Measurements from ENCODE around the gene FBXO42. TPM values are rescaled to one million over a fixed set of nuclear protein-coding genes. Genes with fewer than 3 reads are reported as not detected.

The FBXO42 gene
- total RNA-seq, 1 experiment from 2014 or later = 13.0 TPM

DNA sequence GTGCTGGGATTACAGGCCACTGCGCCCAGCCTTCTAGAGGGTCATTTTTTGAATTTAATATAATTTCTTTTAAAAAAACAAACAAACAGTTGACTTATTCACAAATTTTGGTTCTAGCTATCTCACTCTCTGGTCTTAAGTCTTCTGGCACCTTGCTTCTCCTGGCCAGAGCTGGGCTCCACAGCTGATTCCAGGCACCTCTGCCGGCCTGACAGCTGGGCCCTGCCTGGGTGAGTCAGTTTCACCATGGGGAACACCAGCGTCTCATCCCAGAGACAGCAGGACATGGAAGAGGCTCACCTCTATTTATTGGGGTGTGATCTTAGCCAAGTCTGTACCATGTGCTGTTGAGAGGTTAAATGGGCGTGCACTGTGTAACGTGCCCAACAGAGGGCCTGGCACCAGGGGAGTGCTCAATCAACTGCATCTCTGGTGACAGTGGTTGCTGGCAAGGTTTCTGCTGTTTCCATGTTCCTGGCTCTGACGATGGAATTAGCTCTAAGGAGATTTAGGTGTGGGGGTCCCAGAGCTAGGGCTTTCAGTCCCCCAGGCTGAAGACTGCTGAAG lies 116.3 kb downstream of the FBXO42 start:
- Histone ChIP-seq H3K79me2 (ENCODE audit: low read depth) (no peaks in the 10 kb centered on the region), H3F3A (ENCODE audit: insufficient read depth, low read depth) (peaks cover 3% of the 10 kb centered on the region; the same call in 1 of the 2 replicates), H2AFZ (no peak overlapping the region; the same call in 1 of the 2 replicates), H3K4me3 (peak overlapping the region; percentile 81), H3K4me1 (replicated peaks; ENCODE audit: insufficient read depth) (peaks cover 13% of the 10 kb centered on the region), H3K4me2 (peak overlapping the region; percentile 97), H3K36me3 (ENCODE audit: low read depth) (no peaks in the 10 kb centered on the region), H4K20me1 (ENCODE audit: insufficient read depth) (no peaks in the 10 kb centered on the region), H3K9me2 (ENCODE audit: insufficient read depth) (no peaks in the 10 kb centered on the region), H3K27me3 (ENCODE audit: insufficient read depth, low read depth) (no peaks in the 10 kb centered on the region), H3K27ac (no peak overlapping the region; the same call in 1 of the 2 replicates), H3K9me3 (ENCODE audit: insufficient read depth, low read depth) (no peaks in the 10 kb centered on the region)
- intact Hi-C loops (cut with micrococcal nuclease; ENCODE audit: unreplicated experiment) = loop anchor here (2.0 kb wide), 4 partner anchors 19 to 157 kb away; no protein-coding TSS in a partner anchor
- peak; percentile 48 to 51 for DNase-seq
- no TSS peak for BruUV-seq (replicated peaks)
- POLR2A ChIA-PET (ENCODE audit: unreplicated experiment) = no interaction called here
- TF ChIP-seq EZH2 (IDR thresholded peaks at IDR 0.05; ENCODE audit: low read depth) = no peak
- TF ChIP-seq, protein P1, sequence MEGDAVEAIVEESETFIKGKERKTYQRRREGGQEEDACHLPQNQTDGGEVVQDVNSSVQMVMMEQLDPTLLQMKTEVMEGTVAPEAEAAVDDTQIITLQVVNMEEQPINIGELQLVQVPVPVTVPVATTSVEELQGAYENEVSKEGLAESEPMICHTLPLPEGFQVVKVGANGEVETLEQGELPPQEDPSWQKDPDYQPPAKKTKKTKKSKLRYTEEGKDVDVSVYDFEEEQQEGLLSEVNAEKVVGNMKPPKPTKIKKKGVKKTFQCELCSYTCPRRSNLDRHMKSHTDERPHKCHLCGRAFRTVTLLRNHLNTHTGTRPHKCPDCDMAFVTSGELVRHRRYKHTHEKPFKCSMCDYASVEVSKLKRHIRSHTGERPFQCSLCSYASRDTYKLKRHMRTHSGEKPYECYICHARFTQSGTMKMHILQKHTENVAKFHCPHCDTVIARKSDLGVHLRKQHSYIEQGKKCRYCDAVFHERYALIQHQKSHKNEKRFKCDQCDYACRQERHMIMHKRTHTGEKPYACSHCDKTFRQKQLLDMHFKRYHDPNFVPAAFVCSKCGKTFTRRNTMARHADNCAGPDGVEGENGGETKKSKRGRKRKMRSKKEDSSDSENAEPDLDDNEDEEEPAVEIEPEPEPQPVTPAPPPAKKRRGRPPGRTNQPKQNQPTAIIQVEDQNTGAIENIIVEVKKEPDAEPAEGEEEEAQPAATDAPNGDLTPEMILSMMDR (conservative IDR thresholded peaks at IDR 0.05) = peak; percentile 59
- CTCF ChIA-PET = no interaction called here

DNA sequence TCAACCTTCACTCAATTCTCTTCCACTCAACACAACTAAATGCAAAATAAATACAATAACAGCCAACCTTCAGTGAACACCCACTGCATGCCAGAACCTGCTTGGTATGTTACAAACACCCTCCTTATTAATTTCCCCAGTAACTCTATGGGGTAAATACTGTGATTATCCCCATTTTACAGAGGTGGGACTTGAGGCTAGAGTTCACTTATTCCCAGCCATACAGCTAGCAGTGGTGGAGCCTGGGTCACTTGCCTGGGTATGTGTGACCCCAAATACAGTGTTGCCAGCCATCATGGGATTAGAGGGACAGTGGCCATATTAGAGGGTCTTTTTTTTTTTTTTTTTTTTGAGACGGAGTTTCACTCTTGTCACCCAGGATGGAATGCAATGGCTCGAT lies 116.9 kb downstream of the FBXO42 start:
- Histone ChIP-seq H3K79me2 (ENCODE audit: low read depth) (no peaks in the 10 kb centered on the region), H3K9me3 (ENCODE audit: insufficient read depth, low read depth) (no peaks in the 10 kb centered on the region), H3K4me2 (no peak overlapping the region), H2AFZ (no peak overlapping the region), H3F3A (ENCODE audit: insufficient read depth, low read depth) (peaks cover 3% of the 10 kb centered on the region; the same call in 1 of the 2 replicates), H3K27me3 (ENCODE audit: insufficient read depth, low read depth) (no peaks in the 10 kb centered on the region), H4K20me1 (ENCODE audit: insufficient read depth) (no peaks in the 10 kb centered on the region), H3K4me1 (replicated peaks; ENCODE audit: insufficient read depth) (peaks cover 13% of the 10 kb centered on the region), H3K27ac (no peak overlapping the region), H3K36me3 (ENCODE audit: low read depth) (no peaks in the 10 kb centered on the region), H3K4me3 (no peak overlapping the region), H3K9me2 (ENCODE audit: insufficient read depth) (no peaks in the 10 kb centered on the region)
- TF ChIP-seq, protein P1 (conservative IDR thresholded peaks at IDR 0.05) = no peak
- TF ChIP-seq EZH2 (IDR thresholded peaks at IDR 0.05; ENCODE audit: low read depth) = no peak
- BruUV-seq (replicated peaks) = no TSS peak
- DNase-seq = no peak
- ChIA-PET POLR2A (ENCODE audit: unreplicated experiment) (no interaction called here), CTCF (interaction anchor here (0.5 kb wide), 1 partner anchor 401 kb away, joined by 7 read pairs; no protein-coding TSS in a partner anchor)
- intact Hi-C loops (cut with micrococcal nuclease; ENCODE audit: unreplicated experiment) = no loop called here

DNA sequence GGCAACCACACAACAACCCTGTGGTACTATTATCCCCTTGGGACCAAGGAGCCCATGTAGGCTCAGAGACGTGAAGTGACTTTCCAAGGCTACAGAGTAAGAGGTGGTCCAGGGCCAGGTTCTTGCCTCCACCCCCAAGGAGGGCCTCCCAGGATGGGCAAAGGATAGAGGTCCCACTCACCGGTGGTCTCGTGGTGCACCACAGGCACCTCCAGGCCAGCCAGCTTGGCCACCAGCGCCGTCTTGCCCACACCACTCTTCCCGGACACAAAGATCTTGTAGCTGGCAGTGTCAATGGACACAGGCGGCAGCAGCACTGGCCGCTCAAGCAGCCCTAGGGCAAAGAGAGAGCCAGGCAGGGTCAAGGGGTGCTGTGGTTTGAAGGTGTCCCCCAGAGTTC lies 118.8 kb downstream of the FBXO42 start:
- Histone ChIP-seq H3K4me3 (no peak overlapping the region), H3F3A (ENCODE audit: insufficient read depth, low read depth) (peaks cover 3% of the 10 kb centered on the region; the same call in 1 of the 2 replicates), H4K20me1 (ENCODE audit: insufficient read depth) (no peaks in the 10 kb centered on the region), H3K4me2 (no peak overlapping the region), H3K36me3 (ENCODE audit: low read depth) (no peaks in the 10 kb centered on the region), H3K9me2 (ENCODE audit: insufficient read depth) (no peaks in the 10 kb centered on the region), H3K9me3 (ENCODE audit: insufficient read depth, low read depth) (no peaks in the 10 kb centered on the region), H3K4me1 (replicated peaks; ENCODE audit: insufficient read depth) (peaks cover 13% of the 10 kb centered on the region), H2AFZ (no peak overlapping the region), H3K27ac (no peak overlapping the region), H3K79me2 (ENCODE audit: low read depth) (no peaks in the 10 kb centered on the region), H3K27me3 (ENCODE audit: insufficient read depth, low read depth) (no peaks in the 10 kb centered on the region)
- BruUV-seq (replicated peaks) = no TSS peak
- ChIA-PET POLR2A (ENCODE audit: unreplicated experiment) (no interaction called here), CTCF (no interaction called here)
- no peak for DNase-seq
- no peak for TF ChIP-seq EZH2 (IDR thresholded peaks at IDR 0.05; ENCODE audit: low read depth)
- TF ChIP-seq, protein P1 (conservative IDR thresholded peaks at IDR 0.05) = no peak
- intact Hi-C loops (cut with micrococcal nuclease; ENCODE audit: unreplicated experiment) = no loop called here

Measured in PC-9 (cell line).